SHP77 (cell line): ENCODE results near the gene KCNMA1.

ENCODE experiments used
- DNase-seq, 2 experiments: peaks; one replicate each; lab custom pipeline; 2025; lab: John Stamatoyannopoulos, UW

The KCNMA1 gene

DNA sequence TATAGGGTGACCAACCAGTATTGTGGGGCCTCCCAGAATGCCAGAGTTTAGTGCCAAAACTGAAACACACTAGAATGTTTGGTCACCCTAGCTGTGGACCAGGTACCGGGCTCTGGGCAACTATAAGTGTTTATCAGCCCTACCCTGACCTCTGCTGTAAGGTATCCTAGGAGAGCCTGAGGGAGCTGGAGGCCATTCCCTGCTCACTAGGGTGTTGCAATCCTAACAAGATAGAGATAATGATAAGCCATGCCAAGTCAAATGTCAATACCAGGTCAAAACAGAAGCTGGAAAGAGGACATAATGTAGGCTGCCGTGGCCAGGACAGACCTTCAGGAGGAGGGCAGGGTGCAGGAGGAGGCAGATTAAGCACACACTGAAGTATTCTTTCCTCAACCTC is 151.8 kb downstream of the KCNMA1 start:
- DNase-seq, result no peak

DNA sequence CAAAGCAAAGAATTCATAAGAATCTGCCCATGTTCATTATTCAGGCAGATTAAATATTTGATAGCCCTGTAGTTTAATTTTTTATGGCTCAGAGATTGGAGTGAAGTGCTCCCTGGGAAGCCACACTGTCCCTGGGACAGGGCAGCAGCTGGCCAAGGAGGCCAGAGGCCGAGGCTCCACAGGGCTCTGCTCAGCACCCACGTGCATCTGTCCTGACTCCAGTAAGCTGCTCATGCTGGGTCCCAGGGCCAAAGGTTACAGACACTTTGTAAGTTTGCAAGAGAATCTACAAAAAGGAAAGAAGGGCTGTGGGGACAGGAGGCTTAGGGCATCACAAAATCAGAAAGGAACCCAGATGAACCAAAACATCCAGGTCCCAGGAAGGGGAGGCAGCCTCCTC is 155.5 kb downstream of the KCNMA1 start:
- DNase-seq, result no peak

GRCh38 chr10:77479586-77479985 is 158.0 kb downstream of the KCNMA1 start:
- DNase-seq, result no peak

GRCh38 chr10:77478962-77479359 is 158.6 kb downstream of the KCNMA1 start:
- DNase-seq, result no peak

DNA sequence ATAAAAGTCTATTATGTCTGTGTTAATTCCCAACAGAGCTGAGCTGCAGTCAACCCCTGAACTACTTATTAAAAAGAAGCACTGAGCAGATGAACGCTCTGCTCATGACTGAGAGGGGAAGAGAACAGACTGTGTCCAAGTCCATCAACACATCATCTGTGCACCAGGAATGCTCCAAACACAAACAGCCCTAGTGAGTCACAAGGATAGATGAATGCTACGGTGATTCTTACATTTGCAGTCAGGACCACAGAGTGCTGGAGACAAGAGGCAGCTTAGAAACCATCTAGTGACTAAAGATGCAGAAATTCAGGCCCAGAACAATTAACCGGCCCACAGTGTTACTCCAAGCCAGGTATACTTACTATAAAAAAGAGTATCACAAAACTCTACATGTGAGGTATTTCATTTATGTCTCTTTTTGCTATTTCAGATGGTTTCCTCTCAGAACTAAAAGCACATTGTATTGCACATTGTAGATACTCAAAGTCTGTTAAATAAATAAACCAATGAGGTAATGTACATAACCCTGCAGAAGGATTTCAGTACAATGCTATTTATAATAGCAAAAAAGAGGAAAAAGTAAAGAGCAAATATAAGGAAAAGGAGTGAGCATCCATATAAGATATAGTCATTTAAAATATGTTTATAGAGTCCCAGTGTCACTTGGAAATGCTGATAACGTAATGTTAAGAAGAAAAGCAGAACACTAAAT is 159.2 kb downstream of the KCNMA1 start:
- DNase-seq, result no peak

GRCh38 chr10:77475522-77475921 is 162.1 kb downstream of the KCNMA1 start:
- DNase-seq, result no peak

DNA sequence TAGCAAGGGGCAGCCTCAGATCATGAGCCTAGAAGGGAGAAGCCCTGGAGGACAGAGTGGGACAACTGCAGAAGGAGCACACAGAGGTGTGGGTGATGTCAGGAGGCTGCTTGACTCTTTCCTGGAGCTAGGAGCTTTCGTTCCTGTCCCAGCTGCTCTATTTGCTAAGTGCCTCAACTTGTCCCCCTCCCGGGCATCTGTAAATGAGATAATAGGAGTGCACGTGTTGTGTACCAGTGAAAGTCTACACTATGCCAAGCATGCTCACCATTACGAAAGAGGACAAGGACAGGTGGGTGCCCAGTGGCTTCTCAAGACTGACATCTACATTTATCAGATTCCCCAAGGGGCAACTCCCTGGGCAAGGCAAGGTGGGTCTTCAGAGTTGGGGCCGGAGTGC is 162.7 kb downstream of the KCNMA1 start:
- no peak for DNase-seq

- no peak for DNase-seq
These were observed 163.2 kb downstream of the KCNMA1 start for GRCh38 chr10:77474386-77474785.

- no peak for DNase-seq
These were observed 165.5 kb downstream of the KCNMA1 start for GRCh38 chr10:77472146-77472545.

GRCh38 chr10:77471069-77471536 is 166.5 kb downstream of the KCNMA1 start:
- no peak for DNase-seq

GRCh38 chr10:77467422-77467963 is 170.1 kb downstream of the KCNMA1 start:
- DNase-seq, result no peak

- no peak for DNase-seq
These were observed 173.5 kb downstream of the KCNMA1 start for GRCh38 chr10:77463967-77464745.

DNA sequence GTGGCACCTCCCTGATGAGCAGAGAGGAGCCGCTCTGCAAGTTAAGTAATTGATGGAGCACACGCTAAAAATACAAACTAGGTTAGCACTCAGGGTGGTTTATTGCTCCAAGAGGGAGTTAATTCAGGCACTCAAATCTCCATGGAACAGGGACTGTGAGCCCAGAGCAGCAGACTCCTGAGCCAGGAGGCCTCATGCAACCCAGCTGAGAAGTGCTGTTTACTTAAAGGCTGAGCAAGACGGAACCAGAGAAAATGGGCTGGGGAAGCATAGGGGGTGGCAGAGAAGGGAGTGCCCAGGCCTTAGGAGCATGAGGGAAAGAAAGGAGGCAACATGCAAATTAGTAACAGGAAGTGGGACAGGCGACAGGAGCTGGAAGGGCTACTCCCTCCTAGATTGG is 174.1 kb downstream of the KCNMA1 start:
- no peak for DNase-seq

DNA sequence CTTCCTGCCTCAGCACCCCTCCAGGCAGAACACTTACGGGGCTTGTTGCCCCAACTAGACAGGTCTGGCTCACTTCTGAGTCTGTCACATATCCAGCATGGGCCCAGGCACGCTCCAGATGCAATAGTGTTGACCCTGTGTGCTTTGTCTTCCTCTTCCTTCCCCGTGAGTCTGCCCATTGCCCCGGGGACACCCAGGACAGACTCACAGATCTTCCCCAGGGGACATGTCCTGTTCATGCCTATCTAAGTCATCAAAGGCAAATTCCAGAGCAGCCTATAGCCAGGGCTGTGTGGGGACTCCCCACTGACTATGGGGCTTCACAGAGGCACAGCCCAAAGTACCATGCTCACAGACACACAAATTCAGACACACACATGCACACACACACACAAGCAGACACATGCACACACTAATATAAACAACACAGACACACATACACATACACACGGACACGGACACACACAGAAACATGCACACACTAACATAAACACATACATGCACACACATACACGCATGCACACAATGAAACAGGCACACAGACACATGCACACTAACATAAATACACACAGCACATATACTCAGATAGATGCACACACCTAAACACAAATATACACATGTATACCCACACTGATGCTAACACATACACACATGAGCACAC is 175.8 kb downstream of the KCNMA1 start:
- DNase-seq, result no peak

DNA sequence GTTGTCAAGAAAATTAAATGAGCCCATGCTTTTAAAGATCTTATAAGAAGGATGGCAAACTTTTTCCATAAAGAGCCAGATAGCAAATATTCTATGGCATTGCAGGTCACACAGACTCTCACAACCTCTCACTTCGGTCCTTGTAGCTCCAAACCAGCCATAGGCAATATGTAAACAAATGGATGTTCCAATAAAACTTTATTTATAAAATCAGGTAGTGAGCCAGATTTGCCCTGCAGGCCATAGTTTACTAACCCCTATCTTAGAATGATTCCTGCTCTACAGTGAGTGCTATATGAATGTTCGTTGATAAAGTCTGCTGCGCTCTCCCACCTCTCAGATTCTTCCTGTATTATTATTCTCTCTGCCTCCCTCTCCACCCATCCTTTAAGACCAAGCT is 177.7 kb downstream of the KCNMA1 start:
- DNase-seq, result no peak

GRCh38 chr10:77458986-77459590 is 178.5 kb downstream of the KCNMA1 start:
- no peak for DNase-seq

GRCh38 chr10:77457721-77458120 is 179.9 kb downstream of the KCNMA1 start:
- DNase-seq, result no peak

- DNase-seq, result peak in 1 of 2 experiments; percentile 35
These were observed 180.3 kb downstream of the KCNMA1 start for GRCh38 chr10:77457266-77457665.

DNA sequence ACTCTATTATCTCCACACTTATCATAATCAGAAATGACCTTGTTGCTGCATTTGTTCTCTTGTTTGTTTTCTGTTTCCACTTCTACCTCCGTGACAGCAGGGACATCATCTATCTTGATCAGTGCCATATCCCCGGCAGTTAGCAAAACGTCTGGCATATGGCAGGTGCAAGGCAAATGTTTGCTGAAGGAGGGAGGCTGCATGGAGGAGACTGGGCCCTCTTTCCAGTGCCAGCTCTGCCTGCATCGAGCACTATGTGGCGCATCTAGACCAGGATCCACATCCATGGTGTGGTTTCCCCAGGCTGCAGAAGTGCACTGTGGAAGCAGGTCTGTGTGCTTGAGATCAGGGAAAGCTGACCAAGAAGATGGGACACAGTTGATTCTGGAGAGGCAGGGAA is 181.2 kb downstream of the KCNMA1 start:
- peak; percentile 80 to 82 for DNase-seq

DNA sequence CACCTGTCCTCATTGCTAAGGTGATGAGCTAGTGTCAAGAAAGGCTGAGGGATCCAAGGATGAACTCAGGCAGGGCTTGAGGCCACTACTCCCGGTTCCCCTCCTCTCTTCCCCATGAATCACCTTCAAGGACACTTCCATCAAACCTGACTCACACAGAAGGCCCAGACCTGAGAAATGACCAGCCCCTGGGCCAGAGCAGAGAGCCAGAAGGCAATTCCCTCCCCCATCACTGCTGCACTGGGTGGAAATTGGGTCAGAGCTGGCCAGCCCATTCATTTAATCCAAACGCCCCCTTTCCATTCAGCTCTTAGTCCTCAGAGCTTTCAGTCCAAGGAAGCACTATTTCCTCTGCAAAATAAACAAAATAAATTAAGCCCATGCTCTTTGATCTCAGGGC is 182.0 kb downstream of the KCNMA1 start:
- no peak for DNase-seq

DNA sequence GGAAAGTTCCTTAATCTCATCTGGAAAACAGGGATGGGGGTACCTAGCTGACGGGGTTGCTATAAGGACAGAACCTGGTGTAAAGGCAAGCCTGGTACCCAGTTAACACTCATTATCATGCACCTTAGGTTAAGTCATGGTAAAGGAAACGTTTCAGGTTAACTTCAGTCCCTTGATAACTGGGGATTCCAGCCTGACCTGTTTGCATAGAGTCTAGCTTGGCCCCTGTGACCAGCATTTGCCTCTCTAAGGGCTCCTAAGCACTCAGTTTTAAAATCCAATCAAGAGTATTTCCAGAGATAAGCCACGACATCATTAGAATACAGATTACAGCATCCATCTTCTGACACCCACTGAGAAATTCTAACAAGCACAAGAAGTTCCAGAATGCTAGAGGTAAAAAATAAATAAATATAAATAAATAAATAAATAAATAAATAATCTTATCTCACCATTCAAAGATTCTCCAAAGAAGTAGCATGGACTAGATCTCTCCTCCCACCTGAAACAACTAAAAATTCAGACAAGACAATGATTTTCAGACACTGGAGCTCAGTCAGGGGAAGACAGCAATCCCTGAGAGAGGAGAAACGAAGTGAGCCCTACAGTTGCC is 184.6 kb downstream of the KCNMA1 start:
- DNase-seq, result no peak

DNA sequence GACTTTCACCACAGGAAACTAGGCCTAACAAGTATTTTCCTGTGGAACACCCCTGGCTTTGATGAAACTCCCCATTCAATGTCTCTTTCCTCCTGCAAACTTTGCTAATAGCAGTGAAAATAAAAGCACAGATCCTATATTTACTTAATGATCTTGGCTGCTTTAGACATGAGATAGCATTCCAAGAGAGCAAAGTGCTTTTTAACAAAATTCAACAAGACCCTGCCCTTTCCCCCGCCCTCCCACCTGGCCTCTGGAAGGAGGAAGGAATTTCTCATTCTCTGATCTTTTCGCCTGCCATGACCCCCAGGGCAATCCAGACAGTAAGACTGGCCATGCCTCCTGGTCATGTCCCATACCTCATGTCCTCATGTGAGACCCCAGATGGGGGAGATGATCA is 185.7 kb downstream of the KCNMA1 start:
- no peak for DNase-seq
